K562 (cell line): Measurements from ENCODE around the gene FOXP4. TPM values are rescaled to one million over a fixed set of nuclear protein-coding genes. Genes with fewer than 3 reads are reported as not detected.

ENCODE experiments used
- ATAC-seq: fragments of 200-7000 bp; cut with Tn5 transposase; 3 replicates; pipeline ENCODE4 v1.9.1; 2020; ENCODE audit warnings: moderate library complexity
- BruUV-seq: library from RNA; stranded (reverse); fragments of 400-500 nt; replicated peaks from 2 replicates; lab custom pipeline; 2021; lab: Mats Ljungman, UMichigan
- CTCF ChIA-PET: fragments of 300-600 bp; formaldehyde crosslinking; extraction: SDS; loops from one replicate; lab custom pipeline; 2021; ENCODE audit warnings: low intra/inter-chr PET ratio; lab: Yijun Ruan, JAX
- POLR2A ChIA-PET: fragments of 300-600, 350-650 bp; sonication (Branson Sonifier 250); formaldehyde crosslinking; extraction: SDS; loops from one replicate; lab custom pipeline; 2021; ENCODE audit warnings: antibody characterized with exemption, inconsistent platforms; lab: Yijun Ruan, JAX
- DNase-seq, 4 experiments: peaks; one replicate each; pipeline versions ENCODE4 v3.0.0 to v3.0.0-alpha.2; 2011 to 2018; ENCODE audit warnings: low spot score in 3 of 4, mixed read lengths in 3 of 4; ENCODE audit errors: extremely low read depth in 1 of 4
- FAIRE-seq: peaks from 2 replicates; lab custom pipeline; 2011; peaks lifted over from hg19 to GRCh38; lab: Jason Lieb, UNC
- H2AFZ ChIP-seq: 2 replicates; pipeline ENCODE4 v1.6.0; 2011; ENCODE audit warnings: low read depth, low read length, control low read depth, inconsistent platforms
- H3K27ac ChIP-seq: fragments of 200-600 bp; 3 replicates; pipeline ENCODE4 v1.8.0; 2011; ENCODE audit warnings: low read depth, mild to moderate bottlenecking, control low read depth, inconsistent platforms, low read length, moderate library complexity, mixed read lengths; ENCODE audit errors: extremely low read depth
- H3K27me3 ChIP-seq, 2 experiments: fragments of 300-600 bp in 1 of 2; 2 replicates in 1 of 2; 3 replicates in 1 of 2; pipeline versions ENCODE4 v1.6.0 to v1.8.0; 2011; ENCODE audit warnings: inconsistent platforms in 2 of 2, low read length in 2 of 2, mild to moderate bottlenecking in 1 of 2, mixed read lengths in 1 of 2, moderate library complexity in 1 of 2; ENCODE audit not compliant: control insufficient read depth in 2 of 2, insufficient read depth in 2 of 2
- H3K36me3 ChIP-seq: fragments of 300-600 bp; 3 replicates; pipeline ENCODE4 v1.8.0; 2011; ENCODE audit warnings: mild to moderate bottlenecking, low read length, inconsistent platforms; ENCODE audit not compliant: control insufficient read depth, insufficient read depth
- H3K4me1 ChIP-seq, 2 experiments: fragments of 200-600 bp in 1 of 2; replicated peaks in 1 of 2; 2 replicates in 1 of 2; 3 replicates in 1 of 2; pipeline versions ENCODE4 v1.5.1 to v1.8.0; 2011; ENCODE audit warnings: inconsistent platforms in 2 of 2, low read length in 2 of 2, mild to moderate bottlenecking in 1 of 2, mixed read lengths in 1 of 2, moderate library complexity in 1 of 2; ENCODE audit not compliant: control insufficient read depth in 2 of 2, insufficient read depth in 2 of 2
- H3K4me2 ChIP-seq: 2 replicates; pipeline ENCODE4 v1.6.1; 2011; ENCODE audit warnings: low read length, control low read depth, inconsistent platforms, mixed read lengths; ENCODE audit not compliant: insufficient read depth
- H3K4me3 ChIP-seq: fragments of 200-600 bp; sonication (generic), shearing (Covaris generic); 2 replicates; pipeline ENCODE4 v1.5.1; 2016; ENCODE audit warnings: control low read depth, inconsistent platforms
- H3K79me2 ChIP-seq: fragments of 200-600 bp; 3 replicates; pipeline ENCODE4 v1.8.0; 2011; ENCODE audit warnings: low read length, inconsistent platforms; ENCODE audit not compliant: control insufficient read depth, insufficient read depth
- H3K9ac ChIP-seq, 2 experiments: 2 replicates each; pipeline versions ENCODE4 v1.6.0 to v1.6.1; 2011; ENCODE audit warnings: low read depth in 2 of 2, low read length in 2 of 2, control low read depth in 1 of 2, inconsistent platforms in 1 of 2, mild to moderate bottlenecking in 1 of 2, mixed read lengths in 1 of 2; ENCODE audit not compliant: insufficient read depth in 1 of 2
- H3K9me1 ChIP-seq: one replicate; pipeline ENCODE4 v1.6.0; 2011; ENCODE audit warnings: inconsistent platforms, mild to moderate bottlenecking, low read length, moderate library complexity; ENCODE audit not compliant: control insufficient read depth, insufficient read depth
- H3K9me3 ChIP-seq: replicated peaks from 2 replicates; pipeline ENCODE4 v1.5.1; 2011; ENCODE audit warnings: low read depth, low read length, inconsistent platforms; ENCODE audit not compliant: control insufficient read depth, insufficient read depth
- H4K20me1 ChIP-seq: replicated peaks from 2 replicates; pipeline ENCODE4 v1.6.1; 2011; ENCODE audit warnings: low read length, inconsistent platforms, mixed read lengths; ENCODE audit not compliant: control insufficient read depth, insufficient read depth
- LEF1 ChIP-seq: fragments of 450-650 bp; IDR thresholded peaks from 2 replicates; pipeline ENCODE4 v1.6.1; 2016; ENCODE audit warnings: mild to moderate bottlenecking
- PRMT5 ChIP-seq: sonication (generic); formaldehyde crosslinking; IDR thresholded peaks from 2 replicates; pipeline ENCODE4 v1.5.0; 2020; ENCODE audit warnings: missing genetic modification reagents
- TBL1XR1 ChIP-seq, 2 experiments: IDR thresholded peaks; 2 replicates each; pipeline ENCODE4 v1.6.1; 2012; ENCODE audit warnings: improper control_type of control experiment in 2 of 2, low read length in 2 of 2, mild to moderate bottlenecking in 1 of 2
- TCF7 ChIP-seq: sonication (generic); IDR thresholded peaks from 2 replicates; pipeline ENCODE4 v1.6.1; 2016; ENCODE audit warnings: antibody characterized with exemption, borderline replicate concordance
- ZKSCAN8 ChIP-seq: fragments of 200-800 bp; sonication (Bioruptor generic); IDR thresholded peaks from 2 replicates; pipeline ENCODE4 v1.6.1; 2016; ENCODE audit warnings: missing genetic modification characterization, missing compliant biosample characterization
- ZNF511 ChIP-seq: sonication (generic); formaldehyde crosslinking; IDR thresholded peaks from 2 replicates; pipeline ENCODE4 v1.8.0; 2022; ENCODE audit warnings: mild to moderate bottlenecking, missing genetic modification reagents
- WGBS: fragments of 100-300 bp; shearing (Covaris generic); methylation state at CpG from one replicate; pipeline ENCODE4 v1.1.6; 2016; ENCODE audit warnings: low coverage, mixed read lengths; ENCODE audit not compliant: insufficient coverage; ENCODE audit errors: missing lambda C conversion rate; 5-methylcytosine and 5-hydroxymethylcytosine counted together
- in situ Hi-C: fragments of 300-500 bp; cut with MboI; formaldehyde crosslinking; loops from 4 replicates; pipeline ENCODE4 v1.15.0; 2018; ENCODE audit warnings: inconsistent platforms, mixed read lengths
- intact Hi-C: fragments of 100-400 bp; cut with micrococcal nuclease; formaldehyde crosslinking; loops from 2 replicates; pipeline ENCODE4 v1.14.2; 2022
- polyA plus RNA-seq, 8 experiments: library from polyadenylated mRNA; depleted of rRNA in 4 of 8; stranded (reverse) in 5 of 8; unstranded in 3 of 8; fragments of >200 nt; fragmentation: Nextera tagmentation in 2 of 8; fragmentation: Illumina TruSeq in 1 of 8; extraction: Ambion mirVana in 2 of 8; extraction: Trizol in 1 of 8; gene quantifications; 2 replicates each; pipeline versions ENCODE4 v1.2.1 to v1.2.3, GENCODE V29; 2011 to 2014; ENCODE audit warnings: inconsistent platforms in 1 of 8, missing spikeins in 1 of 8
- total RNA-seq, 7 experiments: library from RNA; depleted of rRNA in 6 of 7; stranded (reverse); fragments of >200 nt in 6 of 7; fragmentation: Illumina TruSeq in 2 of 7; extraction: Trizol in 2 of 7; gene quantifications; 2 replicates each; pipeline versions ENCODE4 v1.2.1 to v1.2.3, GENCODE V29; 2011 to 2021; ENCODE audit warnings: low replicate concordance in 1 of 7
- TF ChIP-seq, protein P1 (sequence below), 3 experiments: fragments of 200-800 bp in 1 of 3; sonication (Bioruptor generic) in 1 of 3; sonication (generic) in 1 of 3; formaldehyde crosslinking in 1 of 3; IDR thresholded peaks; 2 replicates each; pipeline versions ENCODE4 v1.6.1 to v1.8.0; 2016 to 2022; ENCODE audit warnings: mild to moderate bottlenecking in 2 of 3, missing compliant biosample characterization in 2 of 3, missing genetic modification characterization in 2 of 3, missing genetic modification reagents in 1 of 3

Gene FOXP4
- total and polyA plus RNA-seq, 9 of the 15 experiments (the other 6 are each of a cell fraction or from before 2014, with no cell fraction given): 0.11 to 29.4 (median 2.3) TPM

DNA sequence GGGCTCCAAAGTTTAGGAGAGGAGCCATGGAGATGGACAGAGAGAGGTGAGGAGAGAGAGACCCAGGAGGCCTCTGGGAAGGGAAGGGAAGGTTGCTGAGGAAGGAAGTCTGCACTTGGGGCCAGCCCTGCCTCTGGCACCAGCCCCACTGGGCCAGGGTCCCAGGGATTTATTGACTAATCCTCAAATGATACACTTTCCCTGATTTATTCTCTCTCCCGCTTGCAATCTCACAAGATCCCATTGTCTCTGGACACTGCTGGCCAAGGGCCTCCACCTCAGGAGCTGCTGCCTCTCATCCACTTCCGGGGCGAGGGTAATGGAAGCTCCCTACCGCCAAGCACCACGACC lies 43.6 kb upstream of the FOXP4 start (continued):
- TF ChIP-seq TCF7 (no peak), ZNF511 (CRISPR knock-in tag) (no peak), TBL1XR1 (IDR thresholded peaks at IDR 0.05; ENCODE audit: low read length in 2 of 2) (no peak), PRMT5 (CRISPR knock-in tag) (no peak), ZKSCAN8 (CRISPR knock-in tag) (no peak)

DNA sequence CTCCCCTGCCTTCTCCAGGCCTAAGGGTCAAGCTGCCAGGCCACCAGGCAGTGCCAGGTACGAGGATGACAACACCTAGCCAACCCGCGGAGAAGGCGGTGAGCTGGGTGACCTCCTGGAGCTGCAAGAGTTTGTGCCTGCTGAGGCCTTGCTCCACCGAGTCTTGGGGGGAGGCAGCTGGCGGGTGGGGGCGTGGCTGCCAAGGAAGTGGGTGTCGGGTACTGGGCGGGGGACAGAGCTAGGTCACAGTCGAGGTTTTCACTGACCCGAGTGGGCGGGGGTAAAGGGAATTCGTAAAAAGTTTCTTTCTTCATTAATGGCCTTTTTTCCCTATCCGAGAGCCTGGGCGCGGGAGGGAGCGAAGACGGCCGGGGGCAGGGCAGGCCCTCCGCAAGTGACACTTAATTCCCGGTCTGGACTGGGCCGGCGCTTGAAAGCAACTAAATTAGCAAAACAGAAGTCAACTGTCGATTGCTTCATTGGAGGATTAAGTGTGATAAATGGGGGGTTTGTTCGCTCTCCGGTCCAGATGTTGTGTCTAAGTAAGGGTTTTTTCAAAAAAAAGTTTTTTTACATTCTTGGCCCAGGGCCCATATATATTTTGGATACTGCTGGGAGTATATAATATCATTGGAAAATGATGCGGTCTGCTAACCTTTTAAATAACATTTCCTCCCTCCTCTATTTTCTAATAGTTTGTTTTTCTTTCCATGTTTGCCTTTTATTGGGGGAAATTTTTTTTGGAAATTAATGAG lies 43.1 kb upstream of the FOXP4 start:
- TF ChIP-seq LEF1: no peak
- TF ChIP-seq, protein P1, sequence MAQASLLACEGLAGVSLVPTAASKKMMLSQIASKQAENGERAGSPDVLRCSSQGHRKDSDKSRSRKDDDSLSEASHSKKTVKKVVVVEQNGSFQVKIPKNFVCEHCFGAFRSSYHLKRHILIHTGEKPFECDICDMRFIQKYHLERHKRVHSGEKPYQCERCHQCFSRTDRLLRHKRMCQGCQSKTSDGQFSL (CRISPR knock-in tag; IDR thresholded peaks at IDR 0.05): peak; percentile 37; the same call in 1 of the 2 replicates
- TF ChIP-seq, protein P1 (tag; IDR thresholded peaks at IDR 0.05): no peak
- no peak overlapping the region for H3K4me2 ChIP-seq
- ATAC-seq (no peak), DNase-seq (peak in 2 of 4 experiments; percentile 45 to 49), FAIRE-seq (no peak)
- H3K9me1 ChIP-seq: no peaks in the 10 kb centered on the region
- BruUV-seq: no TSS peak
- 28% methylated on average over 19 of the region's 27 CpGs for WGBS
- H2AFZ ChIP-seq: no peak overlapping the region
- H4K20me1 ChIP-seq: peaks cover 8% of the 10 kb centered on the region; the same call in 1 of the 2 replicates
- peaks cover 0 to 17% of the 10 kb centered on the region in 2 experiments; a peak in 2 of 5 replicates for H3K4me1 ChIP-seq
- no peaks in the 10 kb centered on the region for H3K79me2 ChIP-seq
- no peak overlapping the region for H3K9ac ChIP-seq
- ChIA-PET CTCF (no interaction called here), POLR2A (interaction anchor here (0.5 kb wide), 1 partner anchor 59 kb away, joined by 3 read pairs; no protein-coding TSS in a partner anchor)
- intact Hi-C loops: no loop called here
- no peaks in the 10 kb centered on the region for H3K36me3 ChIP-seq
- no peak overlapping the region for H3K27ac ChIP-seq
- in situ Hi-C loops: no loop called here
- no peaks in the 10 kb centered on the region for H3K9me3 ChIP-seq
- peaks cover 27 to 44% of the 10 kb centered on the region in 2 experiments for H3K27me3 ChIP-seq
- no peak overlapping the region for H3K4me3 ChIP-seq
